Hematopoietic multipotent progenitor cell treated with erythropoietin and hydrocortisone succinate and interleukin-3 and kit ligand, for 15 days (in vitro differentiated cells): ENCODE measurements around the gene SLCO1C1.

ENCODE experiments used
- DNase-seq: peaks from one replicate; pipeline ENCODE4 v3.0.0-alpha.2; 2015; ENCODE audit warnings: low spot score

The SLCO1C1 gene

DNA sequence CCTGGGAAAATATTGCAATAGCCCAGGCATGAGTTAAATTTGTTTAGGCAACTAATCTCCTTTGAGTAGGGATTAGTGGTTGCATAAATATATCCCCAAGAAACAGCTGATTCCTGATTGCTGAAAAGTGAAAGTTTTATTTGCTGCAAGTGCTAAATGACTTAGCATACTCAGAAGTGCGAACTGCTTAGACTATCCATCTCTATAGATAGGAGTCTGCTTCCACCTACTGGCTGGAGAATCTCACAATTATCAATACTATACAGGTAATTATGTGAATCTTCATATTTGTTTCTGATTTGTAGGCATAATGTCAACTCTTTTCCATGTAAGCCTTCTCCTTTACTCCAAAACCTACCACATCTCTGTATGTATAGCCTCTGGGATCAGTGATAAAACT, 103.4 kb downstream of the SLCO1C1 start:
- DNase-seq: no peak

DNA sequence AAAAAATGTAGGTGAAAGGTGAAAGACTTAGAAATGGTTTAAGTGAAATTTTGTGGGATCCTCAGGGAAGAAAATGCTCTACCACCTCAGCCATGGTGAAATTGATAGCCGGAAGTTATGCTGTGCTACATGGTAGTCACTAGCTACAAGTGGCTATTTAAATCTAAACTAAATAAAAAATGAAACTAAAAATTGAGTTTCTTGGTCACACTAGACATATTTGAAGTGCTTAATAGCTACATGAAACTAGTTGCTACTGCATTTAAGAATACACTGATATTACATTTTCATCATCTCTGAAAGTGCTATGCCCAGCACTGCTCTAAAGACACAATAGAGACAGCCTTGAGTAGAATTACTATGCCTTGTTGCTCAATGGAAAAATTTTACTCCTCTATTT, 105.0 kb downstream of the SLCO1C1 start:
- DNase-seq: no peak

DNA sequence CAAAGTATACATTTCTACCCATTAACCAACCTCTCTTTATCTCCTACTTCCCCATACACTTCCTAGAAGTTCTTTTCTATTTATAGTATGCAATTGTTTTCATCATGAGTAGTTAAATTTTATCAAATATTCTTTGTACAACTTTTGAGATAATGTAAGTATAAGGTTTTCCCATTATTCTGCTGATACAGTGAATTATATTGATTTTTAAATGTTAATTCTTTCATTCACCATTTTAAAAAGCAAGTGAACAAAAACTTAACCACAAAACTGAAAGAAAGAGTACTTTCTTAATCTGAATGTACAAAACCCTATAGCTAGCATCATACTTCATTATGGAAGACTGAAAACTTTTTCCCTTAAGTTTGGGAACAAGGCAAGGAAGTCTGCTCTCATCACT, 105.9 kb downstream of the SLCO1C1 start:
- no peak for DNase-seq
